Measurements from ENCODE around the gene GUCD1. TPM values are rescaled to one million over a fixed set of nuclear protein-coding genes. Genes with fewer than 3 reads are reported as not detected.
"Not testable (repeated sequence)": the region's sequence is repeated elsewhere in the genome, so short reads cannot be mapped to it uniquely, and the experiment has no call there.

Gene GUCD1
- total RNA-seq, 2 experiments from 2014 or later, result 130 to 150 TPM

- Mint-ChIP-seq H3K27me3 (peaks cover 5% of the 10 kb centered on the region), H3K4me1 (peaks cover 9% of the 10 kb centered on the region), H3K4me3 (no peak overlapping the region), H3K36me3 (no peaks in the 10 kb centered on the region), H3K27ac (no peak overlapping the region), H3K9me3 (ENCODE audit: low read depth) (no peaks in the 10 kb centered on the region)
- DNase-seq (no peak), ATAC-seq (no peak)
- CTCF ChIA-PET, result no interaction called here
Measured at GRCh38 chr22:24593836-24594568, 39.1 kb upstream of the GUCD1 start.

GRCh38 chr22:24593559-24593835, 38.6 kb upstream of the GUCD1 start:
- DNase-seq; ATAC-seq; H3K4me3 Mint-ChIP-seq; H3K4me1 Mint-ChIP-seq; H3K27ac Mint-ChIP-seq; H3K36me3 Mint-ChIP-seq; H3K27me3 Mint-ChIP-seq; H3K9me3 Mint-ChIP-seq (ENCODE audit: low read depth); CTCF ChIA-PET: not testable (repeated sequence)

GRCh38 chr22:24592851-24593558, 38.1 kb upstream of the GUCD1 start, which contains the start of gene LRRC75B:
LRRC75B (minus strand) TSS chr22:24593073; CDS start chr22:24593039, 34 bp downstream.
- Mint-ChIP-seq H3K27me3 (peaks cover 5% of the 10 kb centered on the region), H3K9me3 (ENCODE audit: low read depth) (no peaks in the 10 kb centered on the region), H3K36me3 (no peaks in the 10 kb centered on the region), H3K27ac (peak within 1 kb of the TSS; percentile 40), H3K4me3 (peak within 1 kb of the TSS; percentile 75), H3K4me1 (peaks cover 9% of the 10 kb centered on the region)
- ATAC-seq (peak; percentile 85), DNase-seq (peak; percentile 65)
- CTCF ChIA-PET, result interaction anchor here (0.6 kb wide), 1 partner anchor 29 kb away, joined by 3 read pairs; no protein-coding TSS in a partner anchor

GRCh38 chr22:24592058-24592850, 37.3 kb upstream of the GUCD1 start:
- Mint-ChIP-seq H3K27ac (peak overlapping the region; percentile 40), H3K9me3 (ENCODE audit: low read depth) (no peaks in the 10 kb centered on the region), H3K36me3 (no peaks in the 10 kb centered on the region), H3K27me3 (peaks cover 5% of the 10 kb centered on the region), H3K4me1 (peaks cover 6% of the 10 kb centered on the region), H3K4me3 (peak overlapping the region; percentile 75)
- DNase-seq (no peak), ATAC-seq (peak; percentile 13)
- CTCF ChIA-PET, result interaction anchor here (0.6 kb wide), 1 partner anchor 28 kb away, joined by 3 read pairs; no protein-coding TSS in a partner anchor

- DNase-seq, result no peak
- Mint-ChIP-seq H3K4me3 (no peak overlapping the region), H3K4me1 (peaks cover 6% of the 10 kb centered on the region), H3K36me3 (no peaks in the 10 kb centered on the region), H3K27me3 (peaks cover 5% of the 10 kb centered on the region), H3K9me3 (ENCODE audit: low read depth) (no peaks in the 10 kb centered on the region), H3K27ac (no peak overlapping the region)
- no peak for ATAC-seq
- CTCF ChIA-PET, result no interaction called here
Measured at GRCh38 chr22:24591286-24591830, 36.4 kb upstream of the GUCD1 start.

- no peak overlapping the region for H3K4me3 Mint-ChIP-seq
- H3K4me1 Mint-ChIP-seq, result peaks cover 6% of the 10 kb centered on the region
- CTCF ChIA-PET, result no interaction called here
- peaks cover 5% of the 10 kb centered on the region for H3K27me3 Mint-ChIP-seq
- no peaks in the 10 kb centered on the region for H3K9me3 Mint-ChIP-seq (ENCODE audit: low read depth)
- ATAC-seq, result no peak
- DNase-seq, result no peak
- H3K36me3 Mint-ChIP-seq, result no peaks in the 10 kb centered on the region
- H3K27ac Mint-ChIP-seq, result no peak overlapping the region
Measured at GRCh38 chr22:24590596-24591173, 35.7 kb upstream of the GUCD1 start.

- no peak overlapping the region for H3K27ac Mint-ChIP-seq
- peaks cover 6% of the 10 kb centered on the region for H3K4me1 Mint-ChIP-seq
- H3K4me3 Mint-ChIP-seq, result no peak overlapping the region
- ATAC-seq (no peak), DNase-seq (no peak)
- H3K27me3 Mint-ChIP-seq, result peaks cover 5% of the 10 kb centered on the region
- H3K36me3 Mint-ChIP-seq, result no peaks in the 10 kb centered on the region
- CTCF ChIA-PET, result no interaction called here
- no peaks in the 10 kb centered on the region for H3K9me3 Mint-ChIP-seq (ENCODE audit: low read depth)
Measured at GRCh38 chr22:24589518-24590030, 34.6 kb upstream of the GUCD1 start.

GRCh38 chr22:24588757-24589481, 34.0 kb upstream of the GUCD1 start:
- Mint-ChIP-seq H3K27me3 (peaks cover 5% of the 10 kb centered on the region), H3K9me3 (ENCODE audit: low read depth) (no peaks in the 10 kb centered on the region), H3K27ac (no peak overlapping the region), H3K4me3 (no peak overlapping the region), H3K4me1 (peaks cover 6% of the 10 kb centered on the region), H3K36me3 (no peaks in the 10 kb centered on the region)
- CTCF ChIA-PET, result no interaction called here
- DNase-seq (no peak), ATAC-seq (no peak)

GRCh38 chr22:24588381-24588756, 33.4 kb upstream of the GUCD1 start:
- Mint-ChIP-seq H3K9me3 (ENCODE audit: low read depth) (no peaks in the 10 kb centered on the region), H3K4me3 (no peak overlapping the region), H3K27ac (no peak overlapping the region), H3K27me3 (peaks cover 5% of the 10 kb centered on the region), H3K36me3 (no peaks in the 10 kb centered on the region), H3K4me1 (peaks cover 6% of the 10 kb centered on the region)
- ATAC-seq, result no peak
- CTCF ChIA-PET, result no interaction called here
- DNase-seq, result no peak

GRCh38 chr22:24587948-24588347, 33.0 kb upstream of the GUCD1 start:
- Mint-ChIP-seq H3K4me1 (peaks cover 6% of the 10 kb centered on the region), H3K4me3 (no peak overlapping the region), H3K9me3 (ENCODE audit: low read depth) (no peaks in the 10 kb centered on the region), H3K27me3 (peaks cover 5% of the 10 kb centered on the region), H3K27ac (no peak overlapping the region), H3K36me3 (no peaks in the 10 kb centered on the region)
- ATAC-seq (no peak), DNase-seq (no peak)
- CTCF ChIA-PET, result interaction anchor here (0.9 kb wide), 1 partner anchor 10 kb away, joined by 3 read pairs; no protein-coding TSS in a partner anchor

- H3K4me3 Mint-ChIP-seq, result no peak overlapping the region
Measured at GRCh38 chr22:24587251-24587650, 32.3 kb upstream of the GUCD1 start.

GRCh38 chr22:24585927-24586546, 31.1 kb upstream of the GUCD1 start:
- no peaks in the 10 kb centered on the region for H3K4me1 Mint-ChIP-seq
- no peak for ATAC-seq
- no peaks in the 10 kb centered on the region for H3K27me3 Mint-ChIP-seq
- H3K4me3 Mint-ChIP-seq, result no peak overlapping the region
- CTCF ChIA-PET, result interaction anchor here (0.8 kb wide), 1 partner anchor 1888 kb away, joined by 3 read pairs; no protein-coding TSS in a partner anchor
- DNase-seq, result no peak
- H3K9me3 Mint-ChIP-seq (ENCODE audit: low read depth), result no peaks in the 10 kb centered on the region
- no peak overlapping the region for H3K27ac Mint-ChIP-seq
- no peaks in the 10 kb centered on the region for H3K36me3 Mint-ChIP-seq

More at GRCh38 chr22:24587251-24587650, 32.3 kb upstream of the GUCD1 start:
- H3K4me1 Mint-ChIP-seq, result peaks cover 3% of the 10 kb centered on the region
- DNase-seq (no peak), ATAC-seq (no peak)
- CTCF ChIA-PET, result interaction anchor here (0.9 kb wide), 1 partner anchor 9 kb away, joined by 3 read pairs; no protein-coding TSS in a partner anchor
- H3K9me3 Mint-ChIP-seq (ENCODE audit: low read depth), result no peaks in the 10 kb centered on the region
- H3K36me3 Mint-ChIP-seq, result no peaks in the 10 kb centered on the region
- no peak overlapping the region for H3K27ac Mint-ChIP-seq
- H3K27me3 Mint-ChIP-seq, result peaks cover 3% of the 10 kb centered on the region

Measured in activated CD8-positive, alpha-beta memory T cell treated with anti-CD3 and anti-CD28 coated beads, Interleukin-2, amount 10 ng/mL, durations not matched to agents 7 days and 5 days (primary cell).